ENCODE data around the gene PADI4. TPM values are rescaled to one million over a fixed set of nuclear protein-coding genes. Genes with fewer than 3 reads are reported as not detected.

PADI4 gene
- total RNA-seq, 1 experiment from 2014 or later, result 0.26 TPM

DNA sequence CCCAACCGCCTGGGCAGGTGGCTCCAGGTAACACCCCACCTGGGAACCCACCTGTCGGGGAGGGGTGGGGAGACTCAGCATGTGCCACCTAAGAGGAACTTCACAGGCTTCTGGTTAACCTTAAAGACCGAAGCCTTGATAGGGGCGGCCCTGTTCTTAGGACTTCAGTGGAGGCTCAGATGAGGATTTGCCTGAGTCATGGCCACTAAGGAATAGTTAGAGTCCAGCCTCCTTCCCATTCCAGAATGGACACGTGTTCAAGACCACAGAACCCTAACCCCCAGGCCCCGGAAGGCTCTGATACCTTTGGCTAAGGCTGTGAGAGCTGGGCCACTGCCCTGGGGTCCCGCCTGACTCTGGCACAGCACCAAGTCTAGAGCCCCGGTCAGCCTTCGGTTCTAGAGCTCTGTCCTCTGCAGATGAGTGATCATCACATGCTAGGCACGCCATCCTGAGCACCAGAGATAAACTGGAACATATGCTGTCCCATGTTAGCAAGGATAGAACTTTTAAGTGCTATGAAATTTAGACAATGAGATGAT, 84.3 kb downstream of the PADI4 start:
- CTCF ChIA-PET, result interaction anchor here (1.1 to 1.6 kb wide), 2 partner anchors 13 to 147 kb away, joined by 3 to 5 read pairs; no protein-coding TSS in a partner anchor
- Mint-ChIP-seq H3K4me1 (no peaks in the 10 kb centered on the region), H3K27ac (no peak overlapping the region), H3K9me3 (no peaks in the 10 kb centered on the region), H3K4me3 (no peak overlapping the region), H3K36me3 (no peaks in the 10 kb centered on the region), H3K27me3 (ENCODE audit: low read depth) (no peaks in the 10 kb centered on the region)
- no peak for ATAC-seq
- POLR2A ChIA-PET, result no interaction called here
- TF ChIP-seq, protein P1, sequence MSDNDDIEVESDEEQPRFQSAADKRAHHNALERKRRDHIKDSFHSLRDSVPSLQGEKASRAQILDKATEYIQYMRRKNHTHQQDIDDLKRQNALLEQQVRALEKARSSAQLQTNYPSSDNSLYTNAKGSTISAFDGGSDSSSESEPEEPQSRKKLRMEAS (CRISPR knock-in tag; IDR thresholded peaks at IDR 0.05), result no peak
- TF ChIP-seq TP53 (CRISPR knock-in tag; IDR thresholded peaks at IDR 0.05), result no peak
- no peak for TF ChIP-seq ZNF671 (CRISPR knock-in tag; IDR thresholded peaks at IDR 0.05)
- TF ChIP-seq MLX (CRISPR knock-in tag; IDR thresholded peaks at IDR 0.05), result no peak
- TF ChIP-seq, protein P2, sequence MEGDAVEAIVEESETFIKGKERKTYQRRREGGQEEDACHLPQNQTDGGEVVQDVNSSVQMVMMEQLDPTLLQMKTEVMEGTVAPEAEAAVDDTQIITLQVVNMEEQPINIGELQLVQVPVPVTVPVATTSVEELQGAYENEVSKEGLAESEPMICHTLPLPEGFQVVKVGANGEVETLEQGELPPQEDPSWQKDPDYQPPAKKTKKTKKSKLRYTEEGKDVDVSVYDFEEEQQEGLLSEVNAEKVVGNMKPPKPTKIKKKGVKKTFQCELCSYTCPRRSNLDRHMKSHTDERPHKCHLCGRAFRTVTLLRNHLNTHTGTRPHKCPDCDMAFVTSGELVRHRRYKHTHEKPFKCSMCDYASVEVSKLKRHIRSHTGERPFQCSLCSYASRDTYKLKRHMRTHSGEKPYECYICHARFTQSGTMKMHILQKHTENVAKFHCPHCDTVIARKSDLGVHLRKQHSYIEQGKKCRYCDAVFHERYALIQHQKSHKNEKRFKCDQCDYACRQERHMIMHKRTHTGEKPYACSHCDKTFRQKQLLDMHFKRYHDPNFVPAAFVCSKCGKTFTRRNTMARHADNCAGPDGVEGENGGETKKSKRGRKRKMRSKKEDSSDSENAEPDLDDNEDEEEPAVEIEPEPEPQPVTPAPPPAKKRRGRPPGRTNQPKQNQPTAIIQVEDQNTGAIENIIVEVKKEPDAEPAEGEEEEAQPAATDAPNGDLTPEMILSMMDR (IDR thresholded peaks at IDR 0.05), result no peak
- TF ChIP-seq FOXP1 (CRISPR knock-in tag; IDR thresholded peaks at IDR 0.05; ENCODE audit: borderline replicate concordance), result no peak
- no peak for TF ChIP-seq CREB1 (CRISPR knock-in tag; IDR thresholded peaks at IDR 0.05)
- TF ChIP-seq ZNF263 (CRISPR knock-in tag; IDR thresholded peaks at IDR 0.05; ENCODE audit: low read depth), result no peak
- no peak for TF ChIP-seq FOXP4 (CRISPR knock-in tag; IDR thresholded peaks at IDR 0.05)
- no peak for TF ChIP-seq SP1 (CRISPR knock-in tag; conservative IDR thresholded peaks at IDR 0.05)
- DNase-seq (ENCODE audit: low spot score), result no peak

GRCh38 chr1:17393230-17393629, 85.2 kb downstream of the PADI4 start:
- H3K4me3 Mint-ChIP-seq, result no peak overlapping the region
- ATAC-seq, result no peak
- H3K36me3 Mint-ChIP-seq, result no peaks in the 10 kb centered on the region
- DNase-seq (ENCODE audit: low spot score), result no peak
- POLR2A ChIA-PET, result interaction anchor here (0.5 kb wide), 1 partner anchor 42 kb away, joined by 3 read pairs; no protein-coding TSS in a partner anchor
- no peaks in the 10 kb centered on the region for H3K27me3 Mint-ChIP-seq (ENCODE audit: low read depth)
- H3K27ac Mint-ChIP-seq, result no peak overlapping the region
- no peaks in the 10 kb centered on the region for H3K4me1 Mint-ChIP-seq
- CTCF ChIA-PET, result no interaction called here
- no peak for TF ChIP-seq SMAD3 (CRISPR knock-in tag; IDR thresholded peaks at IDR 0.05; ENCODE audit: borderline replicate concordance)
- TF ChIP-seq NR3C1 (CRISPR knock-in tag; conservative IDR thresholded peaks at IDR 0.05; ENCODE audit: low read depth), result no peak
- no peak for TF ChIP-seq ZNF121 (CRISPR knock-in tag; IDR thresholded peaks at IDR 0.05)
- TF ChIP-seq FOXP4 (CRISPR knock-in tag; IDR thresholded peaks at IDR 0.05), result no peak
- no peak for TF ChIP-seq MYBL2 (CRISPR knock-in tag; IDR thresholded peaks at IDR 0.05)
- TF ChIP-seq ZNF671 (CRISPR knock-in tag; IDR thresholded peaks at IDR 0.05), result no peak
- no peaks in the 10 kb centered on the region for H3K9me3 Mint-ChIP-seq
